Psoas muscle (tissue), 8 donors: ENCODE results near the gene ACOXL. TPM values are rescaled to one million over a fixed set of nuclear protein-coding genes. Genes with fewer than 3 reads are reported as not detected.
"Not testable (repeated sequence)": the region's sequence is repeated elsewhere in the genome, so short reads cannot be mapped to it uniquely, and the experiment has no call there.

Experiments used
- ATAC-seq, 4 donors: fragments of 200-7000 bp; cut with Tn5 transposase; one replicate each; pipeline ENCODE4 v1.9.1; 2020; ENCODE audit warnings: moderate library complexity in 3 of 4, mild to moderate bottlenecking in 2 of 4
- DNase-seq, 2 donors: peaks; one replicate each; pipeline ENCODE4 v3.0.0-alpha.2; 2020
- H3K27ac ChIP-seq: fragments of 200-600 bp; one replicate; pipeline ENCODE4 v1.8.0; 2022
- H3K27me3 ChIP-seq, 3 donors: fragments of 200-600 bp in 1 of 3; one replicate each; pipeline versions ENCODE4 v1.6.1 to v1.8.0; 2013 to 2022; ENCODE audit warnings: low read length in 2 of 3, mild to moderate bottlenecking in 2 of 3, moderate library complexity in 1 of 3; ENCODE audit not compliant: insufficient read depth in 3 of 3
- H3K36me3 ChIP-seq, 2 donors: fragments of 200-600 bp in 1 of 2; one replicate each; pipeline versions ENCODE4 v1.6.1 to v1.8.0; 2013 to 2022; ENCODE audit warnings: low read depth in 1 of 2, mild to moderate bottlenecking in 1 of 2, moderate library complexity in 1 of 2; ENCODE audit not compliant: insufficient read depth in 1 of 2
- H3K4me1 ChIP-seq: fragments of 200-600 bp; one replicate; pipeline ENCODE4 v1.8.0; 2022
- H3K4me3 ChIP-seq: fragments of 200-600 bp; one replicate; pipeline ENCODE4 v1.8.0; 2022; ENCODE audit warnings: mild to moderate bottlenecking
- H3K9me3 ChIP-seq: fragments of 200-600 bp; one replicate; pipeline ENCODE4 v1.8.0; 2022
- CTCF ChIP-seq: fragments of 200-600 bp; IDR thresholded peaks from one replicate; pipeline ENCODE4 v1.8.0; 2022; ENCODE audit warnings: antibody characterized with exemption
- WGBS, 3 donors: extraction: QIAGEN DNeasy Blood & Tissue Kit; methylation state at CpG; one replicate each; pipeline versions ENCODE4 v1.1.6 to v1.1.7; 2013; 5-methylcytosine and 5-hydroxymethylcytosine counted together
- intact Hi-C, 2 donors: fragments of 100-400 bp; cut with DNase I; formaldehyde crosslinking; loops; one replicate each; pipeline versions ENCODE4 v1.11.0 to v1.14.2; 2022
- polyA plus RNA-seq, 3 donors: library from polyadenylated mRNA; stranded (reverse); fragments of 200-250 nt; gene quantifications; one replicate each; pipeline ENCODE4 v1.2.3, GENCODE V29; 2013
- total RNA-seq, 4 donors: library from RNA; stranded (reverse); fragmentation: NEBNext Ultra II Directional in 2 of 4; extraction: Animal tissue kit (Norgen Biotek cat#: 25700) in 2 of 4; gene quantifications; one replicate each; pipeline versions ENCODE4 v1.2.1 to v1.2.4, GENCODE V29; 2021 to 2023
- donor health status: healthy with polysubstance abuse.
- donor health status: DM: no; HTN: no; CAD: no; lungs with moderate emphysema.
- donor health status: Bipolar disorder and iron deficiency.
- donor health status: healthy.
- donor health status: DM: yes; HTN: yes; CAD: no.
- donor health status: DM: no; HTN: no; CAD: no.
- donor health status: DM: no; HTN: no; CAD: no.
- donor health status: DM: yes; HTN: yes; CAD: no.

ACOXL gene
- total and polyA plus RNA-seq, 7 donors = 0.01 TPM; not detected in 6

- H3K36me3 ChIP-seq = no peaks in the 10 kb centered on the region
- no peak overlapping the region for H3K4me3 ChIP-seq
- no peaks in the 10 kb centered on the region for H3K4me1 ChIP-seq
- no peak overlapping the region for H3K27ac ChIP-seq
- no peak for DNase-seq
- peaks cover 1 to 17% (median 3%) of the 10 kb centered on the region in 3 donors for H3K27me3 ChIP-seq
- ATAC-seq = no peak
- H3K9me3 ChIP-seq = peaks cover 6% of the 10 kb centered on the region
- TF ChIP-seq CTCF = no peak
- intact Hi-C loops = no loop called here
- WGBS, 3 donors = 85 to 87% (median 85%) methylated on average over 4 of the region's 4 CpGs
Measured at GRCh38 chr2:110690083-110690965, 42.0 kb upstream of the ACOXL start.

GRCh38 chr2:110691612-110692258 is 40.6 kb upstream of the ACOXL start:
- no peak for TF ChIP-seq CTCF
- WGBS, 3 donors = 92 to 94% (median 92%) methylated on average over 11 of the region's 11 CpGs
- no peak for DNase-seq

GRCh38 chr2:110695146-110695898 is 37.1 kb upstream of the ACOXL start:
- 33 to 47% (median 43%) methylated on average over 4 to 5 of the region's 5 CpGs for WGBS, 3 donors
- H3K36me3 ChIP-seq, H3K4me1 ChIP-seq, H3K9me3 ChIP-seq, H3K4me3 ChIP-seq, ATAC-seq, intact Hi-C loops, H3K27me3 ChIP-seq, DNase-seq, H3K27ac ChIP-seq: not testable (repeated sequence)

More at GRCh38 chr2:110691612-110692258, 40.6 kb upstream of the ACOXL start:
- Histone ChIP-seq H3K4me3 (no peak overlapping the region), H3K27me3 (peaks cover 1 to 17% (median 3%) of the 10 kb centered on the region in 3 donors), H3K9me3 (peaks cover 6% of the 10 kb centered on the region), H3K4me1 (no peaks in the 10 kb centered on the region), H3K27ac (no peak overlapping the region), H3K36me3 (no peaks in the 10 kb centered on the region)
- ATAC-seq = no peak
- intact Hi-C loops = no loop called here

DNA sequence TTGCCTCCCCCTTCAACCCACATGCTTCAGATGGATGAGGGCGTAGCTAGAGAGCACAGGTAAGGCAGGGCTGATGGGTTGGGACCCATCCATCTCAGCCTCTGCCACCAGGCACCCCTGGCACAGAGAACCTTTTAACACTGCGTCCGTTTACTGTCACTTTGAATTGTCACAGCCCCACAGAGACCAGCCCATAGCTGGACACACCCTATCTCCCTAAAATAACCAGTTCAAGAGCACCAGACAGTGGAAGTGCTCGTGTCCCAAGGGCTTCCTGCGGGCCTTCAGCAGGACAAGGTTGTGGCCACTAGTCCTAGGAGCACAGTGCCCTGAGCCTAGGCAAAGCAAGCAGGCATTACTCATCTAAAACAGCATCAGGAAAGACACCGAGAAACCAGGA is 34.1 kb upstream of the ACOXL start:
- intact Hi-C loops, H3K4me3 ChIP-seq, H3K9me3 ChIP-seq, H3K27ac ChIP-seq, ATAC-seq, H3K4me1 ChIP-seq, DNase-seq, H3K36me3 ChIP-seq, H3K27me3 ChIP-seq: not testable (repeated sequence)
- no CpG with 5 or more reads among the region's 6 CpGs for WGBS, 3 donors

DNA sequence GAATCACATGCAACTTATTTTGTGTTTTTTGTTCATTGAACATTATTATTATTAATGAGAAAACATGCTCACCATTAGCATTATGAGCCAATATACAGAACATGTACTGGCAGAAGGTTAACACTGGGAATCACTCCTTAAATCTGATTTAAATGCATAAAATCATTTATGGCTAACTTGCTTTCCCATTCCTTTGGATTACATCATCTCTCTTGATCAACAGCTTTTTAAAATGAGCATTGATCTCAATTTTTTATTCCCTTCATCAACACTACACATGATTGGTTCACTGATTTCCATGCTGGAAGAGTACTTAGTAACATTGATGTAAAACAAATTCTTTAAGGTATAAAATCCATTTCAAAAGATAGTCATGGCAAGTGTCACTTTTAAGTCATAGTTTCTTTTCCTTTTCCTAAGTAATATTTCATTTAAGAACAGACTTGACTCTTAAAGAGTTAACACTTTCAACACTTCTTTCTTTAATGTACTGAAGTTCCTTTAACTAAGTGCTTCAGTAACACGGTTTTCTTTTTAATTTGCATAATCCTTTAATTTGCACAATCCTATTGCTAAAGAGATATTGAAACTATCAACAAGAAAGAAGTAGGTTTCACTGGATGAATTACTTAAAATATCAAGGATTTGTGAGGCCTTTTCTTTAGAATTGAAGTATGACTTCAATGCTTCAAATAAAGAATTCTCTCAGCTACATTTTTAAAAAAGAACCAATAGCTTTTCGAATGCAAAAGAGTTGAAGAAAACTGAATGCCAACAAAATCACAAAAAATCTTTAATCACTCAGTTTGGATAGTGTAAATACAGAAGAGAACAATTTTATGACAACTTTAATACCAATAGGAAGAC is 29.6 kb upstream of the ACOXL start:
- intact Hi-C loops = no loop called here
- H3K4me1 ChIP-seq = no peaks in the 10 kb centered on the region
- H3K4me3 ChIP-seq = no peak overlapping the region
- no peak for DNase-seq
- H3K27me3 ChIP-seq = peaks cover 0 to 2% (median 0%) of the 10 kb centered on the region in 3 donors
- no peak for ATAC-seq
- no peaks in the 10 kb centered on the region for H3K36me3 ChIP-seq
- TF ChIP-seq CTCF = no peak
- H3K9me3 ChIP-seq = no peaks in the 10 kb centered on the region
- 46 to 50% (median 49%) methylated on average over 2 of the region's 2 CpGs for WGBS, 3 donors
- no peak overlapping the region for H3K27ac ChIP-seq
